Femur (tissue), 1 donor: ENCODE data around the gene MISP.

Experiments used
- DNase-seq: peaks from one replicate; pipeline ENCODE4 v3.0.0-alpha.2; 2017

Gene MISP

GRCh38 chr19:798415-799075 is 47.6 kb downstream of the MISP start:
- DNase-seq: no peak

GRCh38 chr19:799076-799881 is 48.4 kb downstream of the MISP start:
- no peak for DNase-seq

GRCh38 chr19:800360-801029 is 49.6 kb downstream of the MISP start:
- DNase-seq: no peak

- peak; percentile 78 for DNase-seq
These were observed 50.3 kb downstream of the MISP start for GRCh38 chr19:801030-801860.

- peak; percentile 69 for DNase-seq
These were observed 51.1 kb downstream of the MISP start for GRCh38 chr19:801861-802497.

- peak; percentile 64 for DNase-seq
These were observed 51.7 kb downstream of the MISP start for GRCh38 chr19:802498-803098.

- no peak for DNase-seq
These were observed 52.2 kb downstream of the MISP start for GRCh38 chr19:803099-803561.

- DNase-seq: no peak
These were observed 52.9 kb downstream of the MISP start for GRCh38 chr19:803686-804418.

GRCh38 chr19:804419-805165 is 53.7 kb downstream of the MISP start:
- DNase-seq: no peak

- no peak for DNase-seq
These were observed 54.2 kb downstream of the MISP start for GRCh38 chr19:805166-805551.

GRCh38 chr19:805600-806550 is 55.0 kb downstream of the MISP start:
- DNase-seq: peak; percentile 28

- DNase-seq: no peak
These were observed 56.0 kb downstream of the MISP start for GRCh38 chr19:806815-807421.

GRCh38 chr19:807627-808422 is 56.9 kb downstream of the MISP start:
- DNase-seq: no peak

GRCh38 chr19:808423-808775 is 57.5 kb downstream of the MISP start:
- no peak for DNase-seq

GRCh38 chr19:810077-810855 is 59.4 kb downstream of the MISP start:
- no peak for DNase-seq

- no peak for DNase-seq
These were observed 60.1 kb downstream of the MISP start for GRCh38 chr19:810883-811489.
